Stimulated activated CD4-positive, alpha-beta T cell treated with anti-CD3 and anti-CD28 coated beads, Interleukin-1b, Interleukin-23, amount 100 ng/mL, for 1 hour (primary cell): ENCODE results near the gene PDPK1.
"Not testable (repeated sequence)": the region's sequence is repeated elsewhere in the genome, so short reads cannot be mapped to it uniquely, and the experiment has no call there.

Experiments used
- DNase-seq, 2 donors: peaks; one replicate each; pipeline ENCODE4 v3.0.0-alpha.2; 2020; ENCODE audit warnings: low read depth in 2 of 2

PDPK1 gene

GRCh38 chr16:2540912-2541311 lies 3.1 kb downstream of the PDPK1 start:
- DNase-seq: not testable (repeated sequence)

- DNase-seq: not testable (repeated sequence)
Observed at GRCh38 chr16:2541409-2541808, 3.6 kb downstream of the PDPK1 start.

DNA sequence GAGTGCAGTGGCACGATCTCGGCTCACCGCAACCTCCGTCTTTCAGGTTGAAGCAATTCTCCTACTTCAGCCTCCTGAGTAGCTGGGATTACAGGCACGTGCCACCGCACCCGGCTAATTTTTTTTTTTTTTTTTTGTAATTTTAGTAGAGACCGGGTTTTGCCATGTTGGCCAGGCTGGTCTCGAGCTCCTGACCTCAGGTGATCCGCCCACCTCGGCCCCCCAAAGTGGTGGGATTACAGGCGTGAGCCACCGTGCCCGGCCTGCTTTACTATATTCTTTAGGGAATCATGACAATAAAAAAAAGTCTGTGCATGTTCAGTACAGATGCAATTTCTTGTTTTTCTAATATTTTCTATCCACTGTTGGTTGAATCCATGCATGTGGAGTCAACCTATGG lies 6.0 kb downstream of the PDPK1 start:
- not testable (repeated sequence) for DNase-seq

DNA sequence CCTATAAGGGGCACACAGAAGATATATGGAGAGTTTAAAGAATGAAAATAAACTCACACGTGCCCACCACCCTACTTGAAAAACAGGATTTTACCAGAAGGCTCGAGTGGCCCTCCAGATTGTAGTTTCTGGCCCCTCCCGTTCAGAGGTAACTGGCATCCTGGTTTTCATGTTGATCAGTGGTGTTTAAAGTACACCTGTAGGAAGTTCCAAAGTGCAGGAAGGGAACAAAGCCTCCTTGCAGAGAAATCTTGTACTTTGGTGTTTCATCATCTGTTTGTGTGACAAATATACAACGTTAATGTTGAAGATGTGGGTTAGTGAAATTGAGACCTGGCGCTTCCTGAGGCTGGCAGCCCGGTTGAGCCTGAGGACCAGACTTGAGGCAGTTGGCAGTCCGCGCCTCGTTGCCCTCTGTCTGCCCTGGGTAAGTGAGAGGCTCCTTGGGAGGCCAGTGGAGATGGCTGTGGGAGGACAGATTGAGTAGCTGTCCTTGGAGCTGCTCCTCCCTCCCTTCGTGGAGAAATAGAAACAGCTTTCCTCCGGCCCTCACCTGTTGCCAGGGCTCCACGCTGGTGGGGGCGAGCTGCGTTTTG lies 12.6 kb downstream of the PDPK1 start:
- not testable (repeated sequence) for DNase-seq

DNA sequence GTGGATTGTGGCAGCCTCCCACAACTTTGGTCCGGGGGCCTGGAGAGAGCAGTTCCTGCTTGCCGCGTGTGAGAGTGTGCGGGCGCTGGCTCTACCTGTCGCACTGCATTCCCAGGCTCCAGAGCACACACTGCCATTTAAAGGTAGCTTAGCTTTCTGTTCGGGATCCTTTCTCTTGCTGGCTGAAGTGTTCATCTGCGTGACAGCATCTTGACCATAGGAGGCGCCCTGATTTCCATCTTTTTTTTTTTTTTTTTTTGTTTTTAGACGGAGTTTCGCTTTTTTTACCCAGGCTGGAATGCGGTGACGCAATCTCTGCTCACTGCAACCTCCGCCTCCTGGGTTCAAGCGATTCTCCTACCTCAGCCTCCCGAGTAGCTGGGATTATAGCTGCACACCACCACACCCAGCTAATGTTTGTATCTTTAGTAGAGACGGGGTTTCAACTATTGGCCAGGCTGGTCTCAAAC lies 13.6 kb downstream of the PDPK1 start:
- DNase-seq: not testable (repeated sequence)

DNA sequence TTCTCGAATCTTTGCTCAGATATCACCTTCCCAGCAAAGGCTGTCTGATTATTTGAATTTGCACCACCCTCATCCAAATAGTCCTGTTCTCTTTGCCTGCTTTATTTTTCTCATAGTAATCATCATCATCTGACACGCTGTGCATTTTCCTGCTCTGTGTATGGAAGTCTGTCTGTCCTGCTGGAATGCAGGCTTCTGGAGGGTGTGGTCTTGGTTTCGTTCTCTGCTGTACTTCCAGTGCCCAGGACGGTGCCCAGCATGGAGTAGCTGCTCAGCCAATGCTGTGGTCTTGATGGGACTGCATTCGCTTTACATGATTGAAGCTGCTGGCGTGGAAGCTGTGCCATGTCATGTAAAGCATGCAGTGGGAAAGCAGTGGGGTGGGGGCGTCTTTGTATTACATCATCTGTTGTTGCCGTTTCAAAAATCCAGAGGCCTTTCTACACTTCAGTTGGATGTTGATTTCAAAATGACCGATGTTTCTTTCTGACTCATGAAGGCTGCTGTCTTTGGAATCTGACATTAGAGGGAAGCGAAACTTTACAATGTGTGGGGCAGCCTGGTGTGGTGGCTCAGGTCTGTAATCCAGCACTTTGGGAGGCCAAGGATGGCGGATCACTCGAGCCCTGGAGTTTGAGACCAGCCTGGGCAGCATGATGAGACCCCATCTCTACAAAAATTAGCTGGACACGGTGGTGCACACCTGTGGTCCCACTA lies 17.0 kb downstream of the PDPK1 start:
- not testable (repeated sequence) for DNase-seq

GRCh38 chr16:2557150-2557549 lies 19.3 kb downstream of the PDPK1 start:
- not testable (repeated sequence) for DNase-seq

GRCh38 chr16:2560131-2560797 lies 22.4 kb downstream of the PDPK1 start:
- not testable (repeated sequence) for DNase-seq

DNA sequence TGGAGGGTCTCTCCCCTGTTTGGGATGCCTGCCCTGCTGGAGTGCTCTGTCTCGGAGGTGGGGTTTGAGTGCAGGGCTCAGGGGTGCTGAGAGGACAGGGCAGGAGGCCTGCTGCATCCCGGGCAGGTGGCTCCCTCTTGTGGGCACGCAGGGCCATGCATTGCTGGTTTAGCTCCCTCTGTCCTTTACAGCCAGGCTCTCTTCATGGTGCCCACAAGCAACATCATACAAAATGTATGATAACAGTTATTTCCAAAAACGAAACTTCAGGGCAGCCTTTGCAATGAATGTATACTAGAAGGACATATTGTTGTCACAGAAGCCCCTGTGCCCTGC lies 22.9 kb downstream of the PDPK1 start:
- DNase-seq: peak in 1 of 2 donors; percentile 46

GRCh38 chr16:2567506-2567905 lies 29.7 kb downstream of the PDPK1 start:
- DNase-seq: not testable (repeated sequence)

- not testable (repeated sequence) for DNase-seq
Observed at GRCh38 chr16:2568573-2568972, 30.8 kb downstream of the PDPK1 start.

DNA sequence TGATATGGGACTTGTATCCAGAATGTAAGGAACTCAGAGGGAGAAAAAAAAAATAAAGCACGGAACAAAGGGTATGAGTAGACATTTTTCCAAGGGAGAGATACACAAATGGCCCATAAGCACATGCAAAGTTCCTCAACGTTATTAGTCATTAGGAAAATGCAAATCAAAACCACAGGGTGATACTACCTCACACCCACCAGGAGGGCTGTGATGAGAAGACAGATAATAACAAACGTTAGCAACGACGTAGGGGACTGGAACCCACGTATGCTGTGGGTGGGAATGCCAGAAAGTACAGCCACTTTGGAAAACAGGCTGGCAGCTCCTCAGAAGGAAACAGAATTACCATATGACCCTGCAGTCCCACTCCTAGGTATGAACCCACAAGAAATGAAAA lies 34.9 kb downstream of the PDPK1 start:
- not testable (repeated sequence) for DNase-seq

- not testable (repeated sequence) for DNase-seq
Observed at GRCh38 chr16:2575839-2576238, 38.0 kb downstream of the PDPK1 start.

DNA sequence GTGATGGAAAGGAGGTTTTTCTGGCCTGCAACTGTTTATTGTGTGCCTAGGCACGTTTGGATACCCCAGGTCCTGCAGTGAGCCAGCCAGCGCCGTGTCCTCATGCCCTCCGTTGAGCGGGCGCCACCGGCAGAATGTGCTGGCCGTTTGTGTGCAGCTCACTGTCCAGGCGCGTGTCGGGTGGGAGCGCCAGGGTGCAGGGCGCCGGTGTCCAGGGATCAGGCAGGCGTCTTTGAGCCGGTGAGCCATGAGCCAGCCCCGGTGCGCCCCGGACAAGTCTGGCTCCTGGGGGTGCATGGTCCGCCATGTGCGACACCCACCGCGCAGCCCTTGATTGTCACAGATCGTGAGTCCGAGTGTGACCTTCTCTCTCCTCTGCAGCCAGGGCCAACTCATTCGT lies 39.2 kb downstream of the PDPK1 start:
- not testable (repeated sequence) for DNase-seq

DNA sequence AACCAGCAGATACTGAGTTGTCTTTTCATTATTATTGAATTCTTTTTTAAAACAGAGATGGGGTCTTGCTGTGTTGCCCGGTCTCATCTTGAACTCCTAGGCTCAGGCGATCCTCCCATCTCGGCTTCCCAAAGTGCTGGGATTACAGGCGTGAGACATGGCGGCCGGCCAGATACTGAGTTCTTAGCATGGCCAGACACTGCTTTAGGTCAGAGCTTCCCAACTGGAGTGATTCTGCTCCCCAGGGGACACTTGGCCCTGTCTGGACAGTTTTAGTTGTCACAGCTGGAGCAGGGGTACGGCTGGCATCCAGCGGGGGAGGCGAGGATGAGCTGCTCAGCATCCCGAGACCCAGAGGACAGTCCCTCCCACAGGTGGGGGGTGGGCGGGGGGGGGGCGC lies 41.1 kb downstream of the PDPK1 start:
- DNase-seq: not testable (repeated sequence)

DNA sequence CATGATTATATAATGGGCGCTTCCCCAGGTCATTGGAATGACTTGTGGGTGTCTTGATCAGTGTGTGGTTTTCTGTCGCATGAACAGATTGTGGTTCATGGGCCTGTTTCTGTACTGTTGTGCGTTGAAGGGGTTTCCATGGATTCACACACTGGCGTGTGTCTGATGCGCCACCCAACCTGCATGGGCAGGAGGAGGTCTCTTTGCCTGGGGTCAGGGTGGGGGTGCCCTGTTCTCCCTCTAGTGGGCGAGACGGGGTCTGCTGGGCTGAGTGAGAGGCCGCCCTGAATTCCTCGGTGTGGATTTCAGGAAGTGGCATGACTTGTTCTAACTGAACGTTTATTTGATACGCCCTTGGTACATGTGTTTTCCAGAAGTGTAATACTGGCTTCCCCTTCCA lies 42.3 kb downstream of the PDPK1 start:
- not testable (repeated sequence) for DNase-seq

DNA sequence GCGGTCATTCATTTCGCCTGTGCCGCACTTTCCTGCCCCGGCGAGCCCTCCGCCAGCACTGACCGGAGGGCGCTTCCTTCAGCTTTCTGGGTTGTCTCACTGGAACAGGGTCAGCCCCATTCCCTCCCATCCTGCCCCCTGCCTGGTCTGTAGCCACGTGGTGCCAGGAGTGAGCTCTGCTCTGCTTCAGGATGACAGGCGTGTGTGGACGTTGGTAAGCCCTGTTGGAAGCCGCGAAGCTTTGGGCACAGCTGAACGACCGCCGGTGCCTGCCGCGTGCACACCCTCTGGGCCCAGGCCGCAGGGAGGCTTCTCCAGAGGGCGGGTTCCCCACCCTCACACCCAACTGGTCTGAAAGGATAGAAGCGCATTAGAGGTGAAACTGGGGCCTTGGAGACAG lies 43.0 kb downstream of the PDPK1 start:
- not testable (repeated sequence) for DNase-seq

- no peak for DNase-seq
Observed at GRCh38 chr16:2584729-2585650, 47.2 kb downstream of the PDPK1 start.

DNA sequence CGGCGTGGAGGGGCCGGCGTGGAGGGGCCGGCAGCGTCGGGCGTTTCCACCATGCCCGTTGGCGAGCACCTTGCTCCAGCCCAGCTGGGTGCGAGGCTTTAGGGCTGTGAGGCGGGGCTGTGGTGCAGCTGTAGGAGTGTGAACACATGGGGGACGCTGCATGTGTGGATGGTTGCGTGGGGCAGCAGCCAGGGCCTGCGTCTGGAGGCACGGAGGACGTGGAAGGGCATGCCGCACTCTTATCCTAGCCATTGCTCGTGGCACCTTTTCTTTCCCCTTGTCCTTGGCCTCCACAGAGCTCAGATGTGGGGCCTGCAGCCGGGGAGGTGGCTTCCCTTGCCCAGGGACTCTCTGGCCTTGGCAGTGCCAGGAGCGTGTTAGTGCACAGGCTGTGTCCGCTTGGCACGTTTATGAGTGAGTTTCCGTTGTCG lies 47.8 kb downstream of the PDPK1 start:
- no peak for DNase-seq

DNA sequence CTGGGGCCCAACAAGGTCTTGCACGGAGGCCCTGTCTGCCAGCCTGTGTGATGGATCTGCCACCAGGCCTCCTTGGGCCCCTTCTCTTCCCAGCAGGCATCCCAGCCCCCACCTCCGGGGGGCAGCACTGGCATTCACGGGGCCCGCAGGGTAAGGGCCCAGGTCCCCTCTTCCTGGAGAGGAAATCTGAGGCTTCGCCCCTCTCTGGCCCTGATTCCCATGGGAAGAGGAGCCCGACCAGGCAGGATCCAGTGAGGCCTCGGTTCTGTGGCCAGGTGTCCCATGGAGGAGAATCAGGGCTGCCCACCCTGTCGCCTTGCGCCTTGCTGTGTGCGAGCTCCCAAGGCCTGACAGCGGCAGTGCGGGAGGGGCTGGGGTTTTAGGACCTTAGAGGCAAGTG lies 48.4 kb downstream of the PDPK1 start:
- DNase-seq: no peak

GRCh38 chr16:2586901-2587480 lies 49.2 kb downstream of the PDPK1 start:
- no peak for DNase-seq
